Fibroblast of gingiva (primary cell): ENCODE results near the gene YOD1.

Source experiments
- DNase-seq: peaks from one replicate; pipeline ENCODE4 v3.0.0-alpha.2; 2011; ENCODE audit warnings: low read depth

The YOD1 gene

DNA sequence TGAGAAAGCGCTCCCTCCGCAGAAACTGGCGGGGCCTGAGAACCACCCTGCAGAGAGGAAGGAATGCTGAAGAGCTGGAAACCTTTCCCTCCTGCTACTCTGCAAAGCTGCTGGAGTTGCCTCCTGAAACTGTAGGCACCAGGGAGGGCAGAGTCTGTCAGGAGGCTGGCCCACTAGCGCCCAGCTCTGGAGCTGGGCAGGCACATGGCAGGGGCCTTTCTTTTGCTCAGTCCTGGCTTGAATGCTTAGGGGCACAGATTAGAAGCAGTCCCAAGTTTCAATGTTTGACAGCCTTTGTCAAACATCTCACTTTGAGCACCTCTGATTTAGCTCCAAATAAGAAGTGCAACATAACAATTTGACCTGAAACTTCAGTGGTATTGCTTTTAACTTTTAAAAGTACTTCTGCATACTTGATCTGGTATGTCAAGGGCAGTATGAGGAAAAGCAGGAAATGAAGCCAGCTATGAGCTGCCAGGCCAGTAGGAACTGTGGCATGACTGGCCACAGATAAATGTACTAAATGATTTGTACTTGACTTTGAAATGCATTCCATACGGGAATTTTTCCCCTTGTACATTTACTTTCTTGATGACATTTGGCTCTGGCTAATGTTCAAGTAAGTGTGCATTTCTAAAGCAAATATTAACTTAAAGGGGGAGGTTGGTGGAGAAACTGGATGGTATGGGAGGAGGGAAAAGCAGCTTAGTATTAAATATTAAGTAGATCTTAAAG lies 25.7 kb downstream of the YOD1 start:
- peak; percentile 56 for DNase-seq

DNA sequence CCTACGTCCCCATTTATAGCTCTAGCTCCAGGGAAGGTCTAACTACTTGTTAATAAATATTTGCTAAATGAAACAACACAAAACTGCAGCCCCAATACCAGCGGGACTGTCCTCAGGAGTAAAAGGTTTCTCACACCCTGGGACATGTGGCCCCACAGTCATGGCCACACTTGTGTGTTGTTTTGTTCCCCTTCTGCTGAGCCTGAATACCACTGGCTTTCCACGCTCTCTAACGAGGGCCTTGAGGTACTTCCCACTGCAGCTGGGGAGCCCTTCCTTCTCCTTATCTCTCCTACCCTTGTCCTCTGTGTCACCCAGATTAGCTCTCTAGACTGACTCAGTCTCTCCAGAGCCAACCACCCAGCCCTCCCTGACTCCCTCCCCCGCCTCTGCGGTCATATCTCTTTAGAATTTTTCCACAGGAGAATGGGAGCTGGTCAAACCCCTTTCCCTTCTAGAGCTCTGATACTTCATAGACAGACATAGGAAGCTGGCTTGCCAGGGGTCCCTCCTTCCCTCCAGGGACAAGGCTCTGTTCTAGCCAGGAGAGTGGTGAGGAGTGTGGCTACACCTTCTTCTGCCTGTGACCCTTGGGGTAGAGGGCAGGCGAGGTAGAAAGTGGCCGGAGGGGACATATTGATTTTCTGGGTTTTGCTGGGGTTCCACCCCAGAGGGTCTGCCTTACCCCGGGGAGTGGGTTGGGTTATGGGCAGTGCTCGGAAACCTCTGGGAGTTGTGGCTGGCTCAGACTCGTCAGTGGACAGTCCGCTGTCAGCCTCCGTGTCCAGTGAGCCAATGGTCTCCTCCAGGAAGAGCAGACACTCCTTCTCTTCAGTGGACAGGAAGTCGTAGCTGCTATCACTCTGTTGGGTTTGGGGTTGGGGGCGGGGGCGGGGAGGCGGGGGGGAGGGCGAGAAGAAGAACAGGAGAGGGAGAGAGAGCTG lies 26.5 kb downstream of the YOD1 start:
- no peak for DNase-seq

DNA sequence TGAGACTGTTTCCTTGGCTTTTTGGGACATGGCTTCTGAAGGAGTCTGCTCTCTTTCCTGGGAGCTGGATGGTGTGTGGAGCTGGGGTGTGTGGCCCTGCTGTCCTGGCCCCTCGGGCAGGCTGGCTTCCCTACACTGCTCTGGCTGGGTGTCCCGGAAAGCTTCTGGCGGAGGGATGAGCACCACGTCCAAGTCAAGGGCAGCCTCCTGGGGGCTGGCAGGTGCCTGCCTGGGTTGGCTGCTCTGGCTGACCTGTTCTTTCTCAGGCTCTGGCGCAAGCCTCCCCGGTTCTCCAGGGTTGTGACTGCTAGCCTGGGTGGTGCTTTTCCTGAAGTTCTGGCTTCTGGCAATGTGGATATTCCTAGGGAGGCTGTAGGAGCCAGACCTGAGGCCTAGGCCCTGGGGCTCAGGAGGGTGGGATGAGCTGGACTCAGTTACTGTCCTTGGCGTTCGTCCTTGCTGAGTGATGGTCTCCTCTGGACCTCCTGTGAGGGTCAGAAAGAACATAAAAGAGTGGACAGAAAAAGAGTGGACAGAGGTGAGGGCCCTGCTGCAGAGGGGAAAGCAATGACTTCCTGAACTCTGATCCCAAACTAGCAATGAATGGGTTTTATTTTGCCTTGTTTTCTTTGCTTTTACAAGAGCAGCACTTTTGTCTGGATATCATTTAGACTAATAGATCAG lies 27.9 kb downstream of the YOD1 start:
- DNase-seq, result no peak

DNA sequence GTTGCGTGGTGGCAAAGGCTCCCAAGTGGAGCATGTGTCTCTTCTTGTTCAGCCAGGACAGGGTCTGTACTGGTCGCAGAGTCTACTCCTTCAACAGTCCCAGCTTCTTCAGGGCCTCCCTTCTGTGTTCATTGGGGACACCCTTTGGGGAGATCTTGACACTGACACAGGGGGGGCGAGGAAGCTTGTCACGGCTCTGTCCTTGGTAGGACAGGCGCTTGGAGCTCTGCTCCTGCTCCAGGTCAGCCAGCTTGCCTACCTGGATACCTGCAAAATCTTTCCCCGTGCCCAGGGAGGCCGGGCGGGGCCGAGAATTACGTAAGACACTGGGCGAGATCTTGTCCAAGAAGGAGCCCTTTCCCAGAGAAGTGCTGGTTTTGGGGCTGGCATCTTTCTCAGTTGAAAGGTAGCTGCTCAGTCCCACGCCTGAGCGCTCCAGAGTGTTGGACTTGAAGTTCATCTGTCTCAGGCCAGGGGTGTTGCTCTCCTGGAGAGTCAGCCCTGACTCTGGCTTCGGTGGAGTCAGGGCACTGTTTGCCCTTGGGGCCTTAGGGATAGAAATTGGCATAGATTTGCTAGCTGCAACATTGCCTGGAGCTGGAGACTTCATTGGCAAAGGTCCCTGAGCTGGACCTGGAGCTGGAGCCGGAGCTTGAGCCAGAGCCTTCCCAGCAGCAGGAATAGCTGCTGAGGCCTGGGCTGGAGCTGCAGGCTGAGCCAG lies 29.0 kb downstream of the YOD1 start:
- no peak for DNase-seq

DNA sequence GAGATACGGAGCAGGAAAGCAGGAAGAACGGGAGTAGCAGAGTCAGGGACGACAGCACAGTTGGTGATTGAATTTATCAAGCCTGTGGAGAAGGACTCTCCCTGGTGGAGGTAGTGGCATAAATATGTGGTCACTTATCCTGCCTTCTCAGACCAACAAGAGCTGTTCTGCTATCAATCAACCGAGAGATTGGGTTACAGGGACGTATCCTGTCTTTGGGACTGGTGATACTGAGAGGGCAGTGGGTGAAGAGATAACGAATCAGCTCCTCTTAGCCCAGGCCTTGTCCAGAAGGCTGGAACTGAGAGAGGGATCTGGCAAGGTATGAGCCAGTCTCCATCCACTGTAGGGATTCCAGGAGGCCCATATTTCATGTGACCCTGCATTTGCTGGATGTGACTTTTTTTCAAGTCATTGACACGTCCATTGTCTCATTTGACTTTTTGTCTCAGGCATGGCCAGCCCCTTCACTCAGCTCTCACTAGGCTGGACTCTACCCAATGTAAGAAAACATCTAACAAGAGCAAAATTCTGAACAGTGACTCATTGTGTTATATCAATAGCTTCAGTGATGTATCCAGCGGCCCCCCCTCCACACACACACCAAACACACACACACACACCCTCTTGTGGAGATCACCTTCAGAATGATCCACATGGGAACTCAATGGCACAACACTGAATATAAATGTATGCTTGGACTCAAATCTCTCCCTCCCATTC lies 29.7 kb downstream of the YOD1 start:
- no peak for DNase-seq

DNA sequence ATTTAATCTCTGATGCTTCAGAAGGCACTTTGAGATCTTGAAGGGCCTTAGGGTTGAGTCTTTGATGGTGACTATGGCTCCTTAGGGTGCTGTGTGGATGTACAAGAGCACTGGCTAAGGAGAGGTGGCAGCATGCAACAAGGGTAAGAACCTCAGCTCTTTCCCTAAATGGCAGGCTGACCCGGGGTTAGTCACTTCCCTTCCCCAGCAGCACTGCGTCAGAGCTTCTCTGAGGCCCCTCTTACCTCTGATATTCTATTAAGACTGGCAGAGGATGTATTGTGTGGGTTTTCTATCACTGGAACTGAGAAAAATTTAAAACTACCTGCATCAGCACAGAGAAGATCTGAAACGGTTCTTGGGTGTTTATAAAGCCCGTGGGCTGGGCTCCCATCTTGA lies 30.3 kb downstream of the YOD1 start:
- DNase-seq, result no peak

DNA sequence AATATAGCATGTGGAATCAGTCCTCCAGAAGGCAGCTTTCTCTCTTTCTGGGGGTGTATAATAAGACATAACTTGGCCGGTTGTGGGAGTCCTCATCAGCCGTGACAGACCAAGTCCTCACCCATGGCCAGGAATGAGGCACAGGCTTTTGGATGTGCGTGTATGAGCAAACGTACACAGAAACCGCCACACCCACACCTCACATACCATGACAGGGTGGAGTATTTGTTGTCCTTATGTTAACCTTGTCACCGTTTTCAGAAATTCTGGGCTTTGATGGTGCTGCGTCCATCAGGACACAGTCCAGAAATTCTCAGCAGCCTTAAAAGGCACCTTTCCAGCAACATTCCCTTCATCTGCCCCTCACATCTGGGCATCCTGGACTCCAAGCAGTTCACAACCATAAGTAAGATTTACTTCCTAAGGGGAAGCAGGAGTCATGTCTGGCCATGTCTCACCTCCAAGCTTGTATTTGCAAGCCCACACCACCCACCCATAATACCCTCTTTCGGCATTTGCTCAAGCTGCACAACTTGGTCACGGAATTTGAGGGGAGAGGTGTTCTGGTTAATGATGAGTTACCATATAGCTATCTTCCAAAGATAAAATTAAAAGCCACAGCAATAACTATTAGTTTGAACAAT lies 30.8 kb downstream of the YOD1 start:
- no peak for DNase-seq

DNA sequence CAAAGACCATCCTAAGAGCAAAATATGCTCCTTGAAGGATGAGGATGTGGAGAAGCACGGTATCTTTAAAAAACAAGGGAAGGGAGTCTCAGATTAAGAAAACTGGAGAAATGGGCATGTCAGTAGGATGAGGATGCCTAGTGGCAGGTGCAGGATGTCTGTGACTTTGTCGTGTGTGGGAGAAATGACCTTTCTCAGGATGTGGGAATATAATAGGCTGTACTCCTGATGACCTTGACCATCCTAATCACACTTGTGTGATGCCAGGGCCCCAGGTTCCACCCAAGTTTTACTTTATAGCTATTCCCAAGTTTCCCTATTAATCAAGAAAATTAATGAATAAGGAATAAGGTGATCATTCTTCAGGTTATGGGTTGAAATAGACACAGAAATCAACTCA lies 31.3 kb downstream of the YOD1 start:
- no peak for DNase-seq

DNA sequence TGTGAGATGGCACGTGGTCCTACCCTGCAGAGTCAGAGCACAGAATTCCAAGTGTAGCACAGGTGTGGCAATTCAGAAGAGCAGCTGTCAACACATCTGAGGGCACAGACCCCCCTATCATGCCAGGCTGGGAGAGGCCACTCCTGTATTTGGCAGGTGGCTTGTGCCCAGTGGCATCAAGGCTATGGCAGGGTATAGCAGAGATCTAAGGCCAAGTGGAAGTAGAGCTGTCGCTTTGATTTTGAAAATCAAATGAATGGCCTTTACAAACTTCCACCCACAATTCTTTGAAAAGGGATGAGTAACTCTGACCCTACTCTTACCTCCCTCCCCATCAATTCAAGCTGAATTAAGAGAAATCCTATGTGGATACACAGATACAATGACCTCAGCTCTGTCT lies 31.8 kb downstream of the YOD1 start:
- DNase-seq, result no peak

DNA sequence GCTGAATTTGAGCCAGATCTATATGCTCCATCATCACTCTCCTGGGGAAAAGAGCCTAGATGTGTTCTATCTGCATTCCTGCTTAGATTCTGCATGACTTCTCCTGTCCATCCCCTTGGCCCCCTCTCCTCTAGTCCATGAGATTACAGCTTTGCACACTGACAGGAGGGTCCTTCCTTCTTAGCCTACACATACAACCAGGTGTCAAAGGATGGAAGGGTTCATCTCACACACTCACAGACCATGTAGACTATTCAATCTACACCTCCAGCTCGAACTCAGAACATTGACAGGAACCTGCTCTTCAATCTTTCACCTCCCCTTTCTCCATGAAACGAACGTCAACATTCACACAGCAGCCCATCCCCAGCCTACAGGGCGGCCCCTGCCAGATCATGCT lies 32.3 kb downstream of the YOD1 start:
- DNase-seq, result no peak

DNA sequence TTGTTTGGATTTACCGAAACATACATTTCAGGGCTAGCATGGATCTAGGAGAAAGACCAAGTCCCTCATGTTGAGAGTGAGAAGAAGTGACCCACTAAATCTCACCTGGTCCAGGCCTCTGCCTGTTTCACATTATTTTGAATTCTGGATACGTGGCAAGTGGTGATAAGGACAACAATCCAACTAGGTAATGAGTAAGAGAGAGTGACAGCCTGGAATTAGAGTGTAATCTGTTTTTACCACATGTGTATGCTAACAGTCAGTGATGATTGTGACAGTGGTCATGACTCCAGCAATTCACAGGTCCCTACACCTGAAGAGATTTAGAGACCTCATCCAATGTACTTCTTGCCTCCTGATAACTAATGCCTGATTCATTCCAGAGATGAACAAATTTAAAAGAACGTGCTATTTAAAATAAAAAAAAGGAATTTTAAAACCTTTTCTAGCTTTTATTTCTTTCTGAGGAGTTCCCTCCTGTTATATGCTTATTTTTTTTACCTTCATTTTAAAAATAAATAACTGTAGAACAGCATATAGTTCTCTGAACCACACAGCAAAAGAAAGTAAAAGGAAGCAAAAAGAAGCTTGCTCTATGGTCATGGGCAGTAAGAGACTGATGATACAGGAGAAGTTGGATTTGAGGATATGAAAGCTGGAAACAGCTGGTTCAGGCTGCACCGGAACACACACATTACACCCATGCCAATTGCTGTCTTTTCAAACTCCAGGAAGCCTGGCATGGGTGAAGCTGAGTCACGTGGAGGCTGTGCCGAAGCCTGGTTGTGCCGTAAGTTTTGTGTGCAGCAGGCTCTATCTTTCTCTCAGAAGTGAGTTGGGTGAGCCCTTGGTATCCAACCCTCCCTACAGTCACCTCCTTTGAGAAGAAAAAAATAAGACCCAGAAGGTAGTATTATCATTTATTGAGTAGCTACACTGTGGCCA lies 33.1 kb downstream of the YOD1 start:
- DNase-seq, result no peak

DNA sequence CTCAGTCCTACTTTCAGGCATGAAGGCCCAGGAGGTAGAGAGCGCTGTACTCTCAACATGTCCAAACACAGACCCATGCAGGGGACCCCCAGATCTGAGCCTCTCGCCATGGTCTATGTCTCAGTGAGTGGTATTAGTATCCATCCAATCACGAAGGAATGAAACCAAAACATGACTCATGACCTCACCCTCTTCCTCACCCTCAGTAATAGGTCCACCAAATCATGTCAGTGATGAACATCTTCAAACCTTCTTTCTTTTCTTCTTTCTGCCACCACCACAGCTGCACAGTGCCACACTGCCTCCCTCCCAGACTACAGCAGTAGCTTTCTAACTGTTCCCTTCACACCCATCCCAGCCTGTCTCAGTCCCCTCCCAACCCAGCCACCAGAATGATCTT lies 35.2 kb downstream of the YOD1 start:
- DNase-seq, result no peak

DNA sequence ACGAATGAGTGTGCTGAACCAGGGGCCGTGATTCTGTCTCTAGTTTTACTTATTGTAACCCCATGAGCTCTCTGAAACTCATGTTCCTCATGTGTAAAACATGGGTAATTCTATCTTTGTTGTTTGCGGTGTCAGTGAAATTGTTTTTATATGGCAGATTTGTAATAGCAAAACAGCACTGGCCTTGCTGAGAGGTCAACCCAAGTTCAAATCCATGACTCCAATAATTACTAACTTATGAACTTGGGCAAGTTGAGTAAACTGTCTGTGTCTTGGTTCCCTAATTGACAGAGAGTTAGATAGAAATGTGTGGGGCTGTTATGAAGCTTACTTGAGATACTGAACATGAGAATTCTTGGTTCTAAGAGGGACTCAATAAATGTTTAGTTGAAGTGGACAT lies 36.3 kb downstream of the YOD1 start:
- no peak for DNase-seq

DNA sequence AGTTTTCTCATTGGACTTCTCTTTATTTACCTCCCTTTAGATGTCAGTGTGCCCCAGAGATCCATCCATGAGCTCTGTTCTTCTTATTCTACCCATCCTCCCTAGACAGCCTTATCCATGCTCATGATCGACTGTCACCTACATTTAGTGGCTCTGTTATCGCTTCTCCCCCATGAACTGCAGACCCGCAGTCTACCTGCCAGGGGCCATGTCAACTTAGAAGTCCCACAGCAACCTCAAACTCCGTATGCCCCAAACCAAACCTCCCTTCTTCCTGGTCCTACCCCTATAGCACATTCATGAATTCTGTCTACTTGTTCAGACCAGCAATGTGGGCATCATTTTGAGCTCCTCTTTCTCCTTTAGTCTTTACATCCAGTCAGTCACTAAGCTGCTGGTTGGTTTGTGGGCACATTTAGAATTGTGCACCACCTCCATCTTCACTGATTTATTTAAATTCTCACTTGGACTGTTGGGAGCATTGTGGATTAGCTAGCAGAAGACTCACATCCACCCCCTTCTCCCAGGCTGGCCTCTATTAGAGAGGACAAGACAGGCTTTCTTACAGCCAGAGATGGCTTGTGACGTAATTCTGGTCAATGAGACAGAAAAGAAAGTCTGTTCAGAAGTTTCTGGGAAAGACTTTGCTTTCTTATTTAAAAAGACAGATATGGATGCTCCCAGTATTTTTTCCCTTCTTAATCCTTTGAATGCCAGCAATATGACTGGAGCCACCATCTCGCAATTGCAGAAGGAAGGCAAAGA lies 37.5 kb downstream of the YOD1 start:
- DNase-seq, result no peak

DNA sequence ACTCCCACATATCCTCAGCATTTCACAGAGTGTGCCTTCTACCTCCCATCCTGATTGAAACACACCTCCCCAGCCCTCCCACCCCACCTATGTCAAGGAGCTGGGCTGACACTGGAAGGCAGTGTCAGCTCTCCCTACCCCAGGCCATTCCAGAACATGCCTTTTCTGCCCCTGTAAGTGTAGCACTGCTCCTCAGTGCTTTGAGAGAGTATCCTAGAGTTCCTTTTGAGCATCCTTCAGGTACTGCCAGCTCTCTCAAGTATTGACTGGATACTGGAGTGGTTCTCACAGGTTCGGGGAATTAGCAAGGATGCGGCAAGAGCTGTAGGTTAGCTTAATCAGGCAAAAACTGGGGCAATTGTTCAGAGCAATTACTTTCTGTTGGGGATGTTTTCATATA lies 40.3 kb downstream of the YOD1 start:
- DNase-seq, result no peak

DNA sequence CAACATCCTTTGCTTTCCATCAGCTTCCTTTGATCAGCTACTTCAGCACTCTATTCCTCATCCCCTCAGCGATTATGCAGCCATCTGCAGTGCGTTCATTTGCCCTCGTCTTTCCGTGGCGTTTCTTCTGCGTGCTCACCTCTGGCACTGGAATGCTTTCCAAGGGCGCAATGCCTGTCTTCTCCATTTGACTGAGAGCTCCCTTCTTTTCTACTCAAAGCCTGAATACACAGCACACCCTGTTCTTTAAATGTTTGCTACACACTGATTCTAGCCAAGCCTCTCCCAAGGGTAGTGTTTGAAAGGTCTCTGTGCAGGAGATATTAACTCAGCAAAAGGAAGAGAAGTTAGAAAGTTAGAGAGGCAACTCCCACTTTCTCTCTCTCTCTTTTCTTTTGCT lies 41.1 kb downstream of the YOD1 start:
- no peak for DNase-seq

DNA sequence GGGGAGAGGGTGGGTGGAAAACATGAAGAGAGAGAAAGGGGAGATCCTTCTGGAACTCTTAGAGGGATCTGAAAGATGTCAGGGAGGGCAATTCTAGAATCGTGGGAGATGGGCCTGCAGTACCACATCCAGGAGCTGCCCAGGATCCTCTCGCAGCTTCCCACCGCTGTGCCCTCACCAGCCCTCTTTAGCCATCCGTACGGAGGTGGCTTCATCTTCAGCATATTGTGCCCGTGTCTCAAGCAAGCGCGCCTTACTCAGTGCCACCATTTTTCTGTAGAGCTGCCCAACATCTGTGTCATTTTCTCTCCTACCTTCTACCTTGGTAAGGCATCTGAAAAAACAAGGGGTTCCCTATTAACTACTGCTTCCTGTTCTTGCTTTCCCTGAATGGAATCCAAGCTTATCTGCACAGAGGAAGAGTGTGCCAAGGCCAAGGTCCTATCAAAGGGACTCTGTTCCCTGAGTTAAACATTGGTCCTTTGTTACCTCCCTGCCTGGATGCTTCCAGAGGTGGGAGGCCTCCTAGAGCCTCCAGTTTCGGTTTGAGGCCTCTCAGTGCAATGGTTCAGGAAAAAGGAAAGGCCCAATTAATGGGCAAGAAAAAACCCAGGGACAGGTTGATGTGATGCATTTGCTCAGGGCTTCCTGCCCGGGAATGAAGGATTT lies 41.7 kb downstream of the YOD1 start:
- DNase-seq, result no peak

DNA sequence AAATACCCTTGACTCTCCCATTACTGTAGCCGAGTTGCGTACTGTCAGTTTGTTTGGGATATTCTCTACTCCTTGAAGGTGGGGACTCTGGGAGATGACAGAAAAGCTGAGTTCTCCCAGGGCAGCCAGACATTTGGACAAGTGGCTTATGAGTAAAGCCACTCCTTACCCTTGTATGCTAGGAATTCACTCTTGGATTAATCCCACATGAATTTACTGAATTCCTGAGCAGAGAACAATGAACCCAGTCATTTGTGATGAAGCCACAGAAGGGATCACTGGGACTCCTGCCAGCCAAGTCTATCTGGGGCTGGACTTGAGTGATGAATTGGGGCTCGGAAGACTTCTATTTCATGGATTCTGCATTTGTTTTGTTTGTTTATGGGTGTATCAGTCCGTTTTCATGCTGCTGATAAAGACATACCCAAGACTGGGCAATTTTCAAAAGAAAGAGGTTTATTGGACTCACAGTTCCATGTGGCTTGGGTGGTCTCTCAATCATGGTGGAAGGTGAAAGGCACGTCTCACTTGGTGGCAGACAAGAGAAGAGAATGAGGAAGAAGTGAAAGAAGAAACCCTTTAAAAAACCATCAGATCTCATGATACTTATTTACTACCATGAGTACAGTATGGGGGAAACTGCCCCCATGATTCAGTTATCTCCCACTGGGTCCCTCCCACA lies 43.5 kb downstream of the YOD1 start:
- peak; percentile 57 for DNase-seq
